ENCODE results near the gene MAD1L1. TPM values are rescaled to one million over a fixed set of nuclear protein-coding genes. Genes with fewer than 3 reads are reported as not detected.

Gene MAD1L1
- total RNA-seq, 6 experiments from 2014 or later, result 15.1 to 37.4 (median 20.5) TPM

DNA sequence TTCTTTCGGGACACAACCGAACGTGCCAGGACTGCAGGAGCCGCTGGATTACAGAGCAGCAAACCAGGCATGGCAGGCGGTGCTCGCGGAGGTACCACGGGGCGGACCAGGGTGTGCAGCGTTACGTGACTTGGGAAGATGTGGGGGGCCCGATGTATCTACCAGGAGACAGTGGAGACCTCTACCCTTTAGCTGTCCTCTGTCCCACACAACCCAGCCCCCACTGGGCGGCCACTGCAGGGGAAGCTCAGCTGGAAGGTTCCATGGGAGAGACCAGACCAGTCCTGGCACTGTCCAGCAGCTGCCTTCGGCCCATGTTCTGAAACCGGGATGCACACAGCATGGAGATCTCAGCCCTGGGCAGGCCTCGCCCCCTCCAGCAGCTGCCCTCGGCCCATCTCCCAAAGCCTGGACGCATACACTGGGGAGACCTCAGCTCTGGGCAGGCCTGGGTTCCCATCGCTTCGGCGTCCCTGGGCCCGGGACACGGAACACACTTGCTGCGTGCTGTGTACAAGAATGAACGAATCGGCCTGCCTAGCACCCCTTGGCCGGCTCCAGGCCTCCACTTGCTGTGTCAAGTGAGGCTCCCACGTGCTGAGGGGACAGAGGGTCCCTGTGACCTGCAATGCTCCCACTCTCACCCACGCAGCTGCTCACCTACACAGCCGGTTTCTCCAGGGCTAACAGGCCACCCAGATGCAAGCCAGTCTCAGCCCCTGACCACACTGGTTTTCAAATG, 385.3 kb downstream of the MAD1L1 start:
- Histone ChIP-seq H3K4me1 (peaks cover 0 to 28% (median 9%) of the 10 kb centered on the region in 4 donors), H3K27ac (no peak overlapping the region), H3K27me3 (no peaks in the 10 kb centered on the region), H3K9me3 (no peaks in the 10 kb centered on the region), H3K36me3 (no peaks in the 10 kb centered on the region), H3K4me3 (no peak overlapping the region)
- WGBS (ENCODE audit: insufficient coverage, low coverage, low lambda C conversion rate, missing lambda C conversion rate), result 100% methylated on average over 2 of the region's 30 CpGs
- intact Hi-C loops (cut with DNase I), result no loop called here
- DNase-seq (peak in 2 of 3 donors; percentile 37 to 51), ATAC-seq (no peak)
- no peak for TF ChIP-seq POLR2A (IDR thresholded peaks at IDR 0.05)
- TF ChIP-seq, protein P1, sequence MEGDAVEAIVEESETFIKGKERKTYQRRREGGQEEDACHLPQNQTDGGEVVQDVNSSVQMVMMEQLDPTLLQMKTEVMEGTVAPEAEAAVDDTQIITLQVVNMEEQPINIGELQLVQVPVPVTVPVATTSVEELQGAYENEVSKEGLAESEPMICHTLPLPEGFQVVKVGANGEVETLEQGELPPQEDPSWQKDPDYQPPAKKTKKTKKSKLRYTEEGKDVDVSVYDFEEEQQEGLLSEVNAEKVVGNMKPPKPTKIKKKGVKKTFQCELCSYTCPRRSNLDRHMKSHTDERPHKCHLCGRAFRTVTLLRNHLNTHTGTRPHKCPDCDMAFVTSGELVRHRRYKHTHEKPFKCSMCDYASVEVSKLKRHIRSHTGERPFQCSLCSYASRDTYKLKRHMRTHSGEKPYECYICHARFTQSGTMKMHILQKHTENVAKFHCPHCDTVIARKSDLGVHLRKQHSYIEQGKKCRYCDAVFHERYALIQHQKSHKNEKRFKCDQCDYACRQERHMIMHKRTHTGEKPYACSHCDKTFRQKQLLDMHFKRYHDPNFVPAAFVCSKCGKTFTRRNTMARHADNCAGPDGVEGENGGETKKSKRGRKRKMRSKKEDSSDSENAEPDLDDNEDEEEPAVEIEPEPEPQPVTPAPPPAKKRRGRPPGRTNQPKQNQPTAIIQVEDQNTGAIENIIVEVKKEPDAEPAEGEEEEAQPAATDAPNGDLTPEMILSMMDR (IDR thresholded peaks at IDR 0.05), result no peak

DNA sequence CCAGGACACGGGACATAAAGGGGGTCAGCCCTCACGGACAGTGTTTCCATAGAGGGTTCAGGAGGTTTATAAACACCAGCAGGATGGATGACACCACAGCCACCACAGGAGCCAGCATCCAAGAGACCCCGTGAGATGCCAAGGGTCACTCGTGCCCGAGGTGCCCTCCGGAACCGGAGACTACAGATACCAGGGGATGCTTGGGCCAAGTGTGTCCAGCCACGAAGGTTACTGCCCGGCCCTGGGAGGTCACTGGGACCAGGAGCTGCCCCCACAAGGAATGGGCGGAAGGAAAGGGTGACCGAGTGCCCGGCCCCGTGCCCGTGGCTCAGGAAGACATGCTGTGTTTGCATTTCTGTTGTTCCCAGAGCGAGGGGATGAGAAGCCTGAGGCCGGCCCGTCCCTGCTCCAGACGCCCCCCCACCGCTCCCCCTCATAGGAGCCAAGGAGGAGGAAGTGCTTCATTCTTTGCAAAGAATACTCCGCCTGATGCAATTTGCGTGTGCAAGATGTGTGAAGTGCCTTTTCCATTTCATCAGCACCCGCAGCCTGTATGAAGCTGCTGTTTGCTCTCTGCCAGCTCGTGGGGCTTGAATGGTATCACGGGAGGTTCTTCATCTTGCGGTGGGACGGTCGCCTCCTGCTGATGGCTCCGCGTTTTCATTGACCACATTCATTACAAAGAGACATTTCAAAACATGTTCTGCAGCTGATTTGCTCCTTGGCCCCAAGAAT, 386.2 kb downstream of the MAD1L1 start:
- ATAC-seq (no peak), DNase-seq (peak; percentile 8 to 46 (median 39))
- Histone ChIP-seq H3K9me3 (no peaks in the 10 kb centered on the region), H3K36me3 (no peaks in the 10 kb centered on the region), H3K4me3 (no peak overlapping the region), H3K27ac (no peak overlapping the region), H3K4me1 (peaks cover 0 to 28% (median 13%) of the 10 kb centered on the region in 4 donors), H3K27me3 (no peaks in the 10 kb centered on the region)
- 96% methylated on average over 7 of the region's 29 CpGs for WGBS (ENCODE audit: insufficient coverage, low coverage, low lambda C conversion rate, missing lambda C conversion rate)
- TF ChIP-seq, protein P1 (IDR thresholded peaks at IDR 0.05), result no peak
- no peak for TF ChIP-seq POLR2A (IDR thresholded peaks at IDR 0.05)
- intact Hi-C loops (cut with DNase I), result no loop called here

DNA sequence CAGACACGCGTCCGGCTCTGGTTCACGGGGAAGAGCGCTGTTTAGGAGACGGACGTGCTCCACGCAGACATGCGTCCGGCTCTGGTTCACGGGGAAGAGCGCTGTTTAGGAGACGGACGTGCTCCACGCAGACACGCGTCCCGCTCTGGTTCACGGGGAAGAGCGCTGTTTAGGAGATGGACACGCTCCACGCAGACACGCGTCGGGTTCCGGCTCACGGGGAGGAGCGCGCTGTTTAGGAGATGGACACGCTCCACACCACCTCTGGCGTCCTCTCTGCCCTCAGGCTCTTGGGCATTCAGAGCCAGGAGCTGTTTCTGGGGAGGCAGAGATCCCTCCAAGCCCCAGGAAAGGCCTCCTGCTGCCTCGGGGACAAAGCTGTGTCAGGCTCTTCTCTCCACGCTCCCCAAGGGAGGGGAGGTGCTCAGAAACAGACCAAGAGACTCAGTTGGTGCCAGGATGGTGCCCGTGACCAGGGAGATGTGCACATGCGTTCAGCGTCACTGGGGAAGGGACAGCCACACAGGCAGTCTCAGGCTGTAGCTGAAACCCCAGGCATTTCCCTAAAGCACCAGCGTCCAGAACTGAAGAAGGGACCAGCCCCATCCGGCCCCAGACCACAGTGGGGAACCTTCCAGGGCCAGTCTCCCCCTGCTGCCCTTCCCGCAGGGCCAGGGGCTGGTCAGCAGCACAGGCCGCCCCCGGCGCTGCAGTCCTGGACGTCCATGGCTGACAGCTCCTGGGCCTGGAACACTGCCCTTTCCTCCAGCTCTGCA, 387.0 kb downstream of the MAD1L1 start:
- Histone ChIP-seq H3K36me3 (no peaks in the 10 kb centered on the region), H3K27ac (no peak overlapping the region), H3K4me1 (peaks cover 0 to 21% (median 9%) of the 10 kb centered on the region in 4 donors), H3K9me3 (no peaks in the 10 kb centered on the region), H3K27me3 (no peaks in the 10 kb centered on the region), H3K4me3 (no peak overlapping the region)
- intact Hi-C loops (cut with DNase I), result no loop called here
- TF ChIP-seq POLR2A (IDR thresholded peaks at IDR 0.05), result no peak
- TF ChIP-seq, protein P1 (IDR thresholded peaks at IDR 0.05), result no peak
- 89% methylated on average over 10 of the region's 43 CpGs for WGBS (ENCODE audit: insufficient coverage, low coverage, low lambda C conversion rate, missing lambda C conversion rate)
- ATAC-seq, result no peak
- peak in 2 of 3 donors; percentile 14 to 41 for DNase-seq

DNA sequence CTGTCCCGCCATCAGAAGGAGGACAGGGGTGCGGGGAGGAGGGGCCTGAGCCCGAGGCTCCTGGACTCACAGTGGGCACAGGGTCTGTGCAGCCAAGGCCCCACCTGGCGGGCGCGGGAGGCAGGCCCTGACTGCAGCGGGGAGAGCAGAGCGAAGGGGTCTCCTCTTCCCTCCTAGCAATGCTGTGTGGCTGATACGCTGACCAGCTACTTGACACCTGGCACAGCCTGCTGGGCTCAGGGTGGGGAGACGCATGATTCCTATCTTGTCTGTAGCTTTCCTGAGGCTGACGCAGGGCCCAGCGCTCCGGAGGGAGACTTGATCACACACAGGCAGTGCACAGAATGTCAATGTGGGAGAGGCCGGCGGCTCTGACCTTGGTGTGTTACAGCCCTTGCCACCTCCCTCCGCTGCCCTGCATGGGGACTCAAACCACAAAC, 387.8 kb downstream of the MAD1L1 start:
- H3K27me3 ChIP-seq, result no peaks in the 10 kb centered on the region
- H3K27ac ChIP-seq, result no peak overlapping the region
- 93% methylated on average over 11 of the region's 16 CpGs for WGBS (ENCODE audit: insufficient coverage, low coverage, low lambda C conversion rate, missing lambda C conversion rate)
- TF ChIP-seq, protein P1 (IDR thresholded peaks at IDR 0.05), result no peak
- no peak for TF ChIP-seq POLR2A (IDR thresholded peaks at IDR 0.05)
- H3K36me3 ChIP-seq, result no peaks in the 10 kb centered on the region
- intact Hi-C loops (cut with DNase I), result no loop called here
- DNase-seq (peak in 2 of 3 donors; percentile 16 to 39), ATAC-seq (no peak)
- H3K4me1 ChIP-seq, result peaks cover 0 to 13% (median 6%) of the 10 kb centered on the region in 4 donors
- H3K9me3 ChIP-seq, result no peaks in the 10 kb centered on the region
- no peak overlapping the region for H3K4me3 ChIP-seq
